K562 (cell line): ENCODE data around the gene PRIM1. TPM values are rescaled to one million over a fixed set of nuclear protein-coding genes. Genes with fewer than 3 reads are reported as not detected.
A peak's percentile ranks its signal among the peaks of the same experiment; 100 is the strongest.

Source experiments
- ATF1 ChIP-seq, 2 experiments: fragments of 450-650 bp in 1 of 2; IDR thresholded peaks; 2 replicates each; pipeline ENCODE4 v1.6.1; 2016; ENCODE audit warnings: missing compliant biosample characterization in 1 of 2, missing genetic modification characterization in 1 of 2
- CEBPG ChIP-seq, 3 experiments: fragments of 200-800 bp in 1 of 3; sonication (Bioruptor generic) in 1 of 3; sonication (generic) in 1 of 3; formaldehyde crosslinking in 1 of 3; IDR thresholded peaks in 2 of 3; conservative IDR thresholded peaks in 1 of 3; 2 replicates each; pipeline versions ENCODE4 v1.6.1 to v1.8.0; 2016 to 2022; ENCODE audit warnings: missing compliant biosample characterization in 2 of 3, missing genetic modification characterization in 2 of 3, mild to moderate bottlenecking in 1 of 3, missing genetic modification reagents in 1 of 3
- DPF2 ChIP-seq: fragments of 450-650 bp; IDR thresholded peaks from 2 replicates; pipeline ENCODE4 v1.6.1; 2016
- EP300 ChIP-seq: IDR thresholded peaks from 2 replicates; pipeline ENCODE4 v1.6.1; 2012; ENCODE audit warnings: low read length, improper control_type of control experiment
- KLF13 ChIP-seq: fragments of 450-650 bp; IDR thresholded peaks from 2 replicates; pipeline ENCODE4 v1.6.1; 2016; ENCODE audit warnings: missing genetic modification characterization, low read depth, mild to moderate bottlenecking, missing compliant biosample characterization, moderate library complexity, borderline replicate concordance
- KLF6 ChIP-seq: fragments of 250-450 bp; sonication (Bioruptor Pico); IDR thresholded peaks from 2 replicates; pipeline ENCODE4 v1.4.0; 2020; ENCODE audit warnings: mild to moderate bottlenecking, moderate library complexity, borderline replicate concordance
- MEIS2 ChIP-seq: fragments of 450-650 bp; IDR thresholded peaks from 2 replicates; pipeline ENCODE4 v1.6.1; 2014; ENCODE audit warnings: mild to moderate bottlenecking; ENCODE audit not compliant: partially characterized antibody
- MYBL2 ChIP-seq, 2 experiments: fragments of 450-650 bp in 1 of 2; sonication (generic) in 1 of 2; formaldehyde crosslinking in 1 of 2; IDR thresholded peaks; 2 replicates each; pipeline versions ENCODE4 v1.6.1 to v1.8.1; 2017 to 2022; ENCODE audit warnings: borderline replicate concordance in 1 of 2, inconsistent platforms in 1 of 2, low read depth in 1 of 2, mild to moderate bottlenecking in 1 of 2, missing genetic modification reagents in 1 of 2, moderate library complexity in 1 of 2
- NCOR1 ChIP-seq: fragments of 450-650 bp; IDR thresholded peaks from 2 replicates; pipeline ENCODE4 v1.6.1; 2016; ENCODE audit warnings: mild to moderate bottlenecking, moderate library complexity
- PATZ1 ChIP-seq: fragments of 250-450 bp; sonication (Bioruptor Pico); IDR thresholded peaks from 2 replicates; pipeline ENCODE4 v1.5.0; 2020; ENCODE audit warnings: mild to moderate bottlenecking, borderline replicate concordance
- PBX2 ChIP-seq, 2 experiments: IDR thresholded peaks in 1 of 2; conservative IDR thresholded peaks in 1 of 2; 2 replicates each; pipeline ENCODE4 v1.6.1; 2016; ENCODE audit warnings: low read depth in 2 of 2, mild to moderate bottlenecking in 1 of 2, missing compliant biosample characterization in 1 of 2, missing genetic modification characterization in 1 of 2, moderate library complexity in 1 of 2
- PKNOX1 ChIP-seq: fragments of 450-650 bp; IDR thresholded peaks from 2 replicates; pipeline ENCODE4 v1.6.1; 2016
- SRF ChIP-seq, 2 experiments: fragments of 250-450, 450-650 bp in 1 of 2; sonication (Bioruptor Pico) in 1 of 2; sonication (generic) in 1 of 2; formaldehyde crosslinking; IDR thresholded peaks; 2 replicates each; pipeline versions ENCODE4 v1.5.0 to v1.5.1; 2020 to 2022; ENCODE audit warnings: mild to moderate bottlenecking in 1 of 2, missing genetic modification reagents in 1 of 2
- SRSF7 ChIP-seq: fragments of 200-400 bp; formaldehyde crosslinking; optimal IDR thresholded peaks from 2 replicates; pipeline ENCODE3; 2017; ENCODE audit warnings: mild to moderate bottlenecking, low read depth, low read length
- STAT5A ChIP-seq: IDR thresholded peaks from 2 replicates; pipeline ENCODE4 v1.6.1; 2012; ENCODE audit warnings: low read length, inconsistent platforms, borderline replicate concordance
- TBP ChIP-seq: optimal IDR thresholded peaks from 2 replicates; pipeline ENCODE3; 2011; ENCODE audit warnings: low read depth, low read length, improper control_type of control experiment
- ZNF175 ChIP-seq: fragments of 200-800 bp; sonication (Bioruptor generic); IDR thresholded peaks from 2 replicates; pipeline ENCODE4 v1.6.1; 2016; ENCODE audit warnings: low read depth, mild to moderate bottlenecking, missing genetic modification characterization, missing compliant biosample characterization
- ZNF197 ChIP-seq: fragments of 200-800 bp; sonication (Bioruptor generic); IDR thresholded peaks from 2 replicates; pipeline ENCODE4 v1.6.1; 2016; ENCODE audit warnings: low read depth, missing genetic modification characterization, missing compliant biosample characterization
- ZNF586 ChIP-seq: fragments of 450-650 bp; formaldehyde crosslinking; conservative IDR thresholded peaks from 2 replicates; pipeline ENCODE4 v1.4.0; 2020; ENCODE audit warnings: mild to moderate bottlenecking, moderate library complexity
- ZNF76 ChIP-seq: fragments of 250-450 bp; sonication (Bioruptor Pico); IDR thresholded peaks from 2 replicates; pipeline ENCODE4 v1.4.0; 2020; ENCODE audit warnings: mild to moderate bottlenecking, moderate library complexity, borderline replicate concordance
- polyA plus RNA-seq, 8 experiments: library from polyadenylated mRNA; depleted of rRNA in 4 of 8; stranded (reverse) in 5 of 8; unstranded in 3 of 8; fragments of >200 nt; fragmentation: Nextera tagmentation in 2 of 8; fragmentation: Illumina TruSeq in 1 of 8; extraction: Ambion mirVana in 2 of 8; extraction: Trizol in 1 of 8; gene quantifications; 2 replicates each; pipeline versions ENCODE4 v1.2.1 to v1.2.3, GENCODE V29; 2011 to 2014; ENCODE audit warnings: inconsistent platforms in 1 of 8, missing spikeins in 1 of 8
- total RNA-seq, 7 experiments: library from RNA; depleted of rRNA in 6 of 7; stranded (reverse); fragments of >200 nt in 6 of 7; fragmentation: Illumina TruSeq in 2 of 7; extraction: Trizol in 2 of 7; gene quantifications; 2 replicates each; pipeline versions ENCODE4 v1.2.1 to v1.2.3, GENCODE V29; 2011 to 2021; ENCODE audit warnings: low replicate concordance in 1 of 7

The PRIM1 gene
- total and polyA plus RNA-seq, 9 of the 15 experiments (the other 6 are each of a cell fraction or from before 2014, with no cell fraction given), result 67.2 to 179 (median 140) TPM

DNA sequence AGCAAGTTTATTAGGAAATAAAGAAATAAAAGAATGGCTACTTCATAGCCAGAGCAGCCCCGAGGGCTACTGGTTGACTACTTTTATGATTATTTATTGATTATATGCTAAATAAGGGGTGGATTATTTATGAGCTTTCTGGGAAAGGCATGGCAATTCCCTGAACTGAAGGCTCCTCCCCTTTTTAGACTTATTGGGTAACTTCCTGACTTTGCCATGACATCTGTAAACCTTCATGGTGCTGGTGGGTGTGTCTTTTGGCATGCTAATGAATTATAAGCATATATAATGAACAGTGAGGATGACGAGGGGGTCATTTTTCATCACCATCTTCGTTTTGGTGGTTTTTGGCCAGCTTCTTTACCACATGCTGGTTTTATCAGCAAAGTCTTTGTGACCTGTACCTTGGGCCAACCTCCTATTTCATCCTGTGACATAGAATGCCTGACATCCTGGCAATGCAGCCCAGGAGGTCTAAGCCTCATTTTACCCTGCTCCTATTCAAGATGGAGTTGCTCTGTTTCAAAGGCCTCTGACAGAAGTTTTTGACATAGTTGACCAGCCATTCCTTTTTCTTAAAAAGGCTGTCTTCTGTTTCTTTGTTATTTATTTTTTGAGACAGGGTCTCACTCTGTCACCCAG is 53.0 kb downstream of the PRIM1 start (continued):
- TF ChIP-seq PATZ1 (CRISPR knock-in tag), result no peak
- TF ChIP-seq TBP, result peak; percentile 22
- no peak for TF ChIP-seq NCOR1
- TF ChIP-seq ZNF175 (CRISPR knock-in tag), result 0 out of 2 replicates have a peak, but pooled peaks have one; percentile 45
- no peak for TF ChIP-seq MYBL2 (IDR thresholded peaks at IDR 0.05; ENCODE audit: low read depth)
- TF ChIP-seq MYBL2 (CRISPR knock-in tag; IDR thresholded peaks at IDR 0.05; ENCODE audit: borderline replicate concordance), result no peak
- TF ChIP-seq PBX2 (CRISPR knock-in tag; IDR thresholded peaks at IDR 0.05; ENCODE audit: low read depth), result no peak
- peak; percentile 63; the same call in 1 of the 2 replicates for TF ChIP-seq PBX2 (tag; conservative IDR thresholded peaks at IDR 0.05; ENCODE audit: low read depth)
- TF ChIP-seq ZNF197 (CRISPR knock-in tag), result 0 out of 2 replicates have a peak, but pooled peaks have one; percentile 20
- 0 out of 2 replicates have a peak, but pooled peaks have one; percentile 26 for TF ChIP-seq KLF6
- peak; percentile 67 for TF ChIP-seq PKNOX1
- peak; percentile 36 for TF ChIP-seq EP300
- no peak for TF ChIP-seq ATF1 (CRISPR knock-in tag; IDR thresholded peaks at IDR 0.05)
- TF ChIP-seq ATF1 (tag; IDR thresholded peaks at IDR 0.05), result 0 out of 2 replicates have a peak, but pooled peaks have one; percentile 23
- TF ChIP-seq CEBPG (CRISPR knock-in tag; IDR thresholded peaks at IDR 0.05), result peak; percentile 75
- peak; percentile 79 to 81 for TF ChIP-seq CEBPG (tag; conservative IDR thresholded peaks at IDR 0.05 in 1 of 2, IDR thresholded peaks at IDR 0.05 in 1 of 2)
- peak; percentile 46; the same call in 1 of the 2 replicates for TF ChIP-seq DPF2
- no peak for TF ChIP-seq SRSF7
- peak; percentile 13; the same call in 1 of the 2 replicates for TF ChIP-seq KLF13 (tag)
- TF ChIP-seq MEIS2, result peak; percentile 83
- TF ChIP-seq ZNF586, result no peak
- peak; percentile 94 for TF ChIP-seq STAT5A
- TF ChIP-seq ZNF76 (CRISPR knock-in tag), result no peak
- TF ChIP-seq SRF (CRISPR knock-in tag; IDR thresholded peaks at IDR 0.05), result peak in 1 of 2 experiments; percentile 86; a peak in 2 of 4 replicates
